Vagina (tissue), 2 donors: Measurements from ENCODE around the gene AGPAT4. TPM values are rescaled to one million over a fixed set of nuclear protein-coding genes. Genes with fewer than 3 reads are reported as not detected.

ENCODE experiments used
- DNase-seq, 2 donors: peaks; one replicate each; pipeline ENCODE4 v3.0.0-alpha.2; 2017; ENCODE audit errors: extremely low spot score in 2 of 2
- H3K27ac ChIP-seq: fragments of 200-600 bp; sonication (generic); one replicate; pipeline ENCODE4 v1.5.1; 2019
- H3K27me3 ChIP-seq: fragments of 200-600 bp; sonication (generic); one replicate; pipeline ENCODE4 v1.5.1; 2019
- H3K36me3 ChIP-seq, 2 donors: fragments of 200-600 bp; sonication (generic); one replicate each; pipeline ENCODE4 v1.5.1; 2017 to 2019
- H3K4me1 ChIP-seq: fragments of 200-600 bp; sonication (generic); one replicate; pipeline ENCODE4 v1.5.1; 2019
- H3K4me3 ChIP-seq, 2 donors: fragments of 200-600 bp; sonication (generic); 1 replicate in 1 of 2; 2 replicates in 1 of 2; pipeline ENCODE4 v1.5.1; 2016 to 2019
- H3K9me3 ChIP-seq: fragments of 200-600 bp; sonication (generic); one replicate; pipeline ENCODE4 v1.5.1; 2019
- POLR2A ChIP-seq, 2 donors: fragments of 450-650 bp; IDR thresholded peaks; one replicate each; pipeline ENCODE4 v1.6.1; 2017; ENCODE audit warnings: antibody characterized with exemption in 2 of 2, mild to moderate bottlenecking in 2 of 2, moderate library complexity in 2 of 2
- POLR2AphosphoS5 ChIP-seq, 2 donors: sonication (generic); formaldehyde crosslinking; IDR thresholded peaks; one replicate each; pipeline ENCODE4 v1.9.0; 2017; ENCODE audit warnings: antibody characterized with exemption in 2 of 2, mild to moderate bottlenecking in 2 of 2, low read depth in 1 of 2; ENCODE audit not compliant: insufficient read depth in 1 of 2
- intact Hi-C: fragments of 100-400 bp; cut with DNase I; formaldehyde crosslinking; loops from one replicate; pipeline ENCODE4 v1.15.1; 2023
- total RNA-seq: library from RNA; depleted of rRNA; stranded (reverse); fragments of >200 nt; gene quantifications from one replicate; pipeline ENCODE4 v1.2.3, GENCODE V29; 2016
- TF ChIP-seq, protein P1 (sequence below), 3 experiments: fragments of 450-650 bp in 2 of 3; fragments of 200-600 bp in 1 of 3; sonication (generic) in 1 of 3; IDR thresholded peaks; one replicate each; pipeline ENCODE4 v1.5.1; 2017 to 2019; ENCODE audit warnings: antibody characterized with exemption in 3 of 3, mild to moderate bottlenecking in 2 of 3, moderate library complexity in 2 of 3

Gene AGPAT4
- total RNA-seq, 1 donor from 2014 or later: 6.9 TPM

GRCh38 chr6:161130967-161131766, 142.7 kb downstream of the AGPAT4 start:
- TF ChIP-seq, protein P1, sequence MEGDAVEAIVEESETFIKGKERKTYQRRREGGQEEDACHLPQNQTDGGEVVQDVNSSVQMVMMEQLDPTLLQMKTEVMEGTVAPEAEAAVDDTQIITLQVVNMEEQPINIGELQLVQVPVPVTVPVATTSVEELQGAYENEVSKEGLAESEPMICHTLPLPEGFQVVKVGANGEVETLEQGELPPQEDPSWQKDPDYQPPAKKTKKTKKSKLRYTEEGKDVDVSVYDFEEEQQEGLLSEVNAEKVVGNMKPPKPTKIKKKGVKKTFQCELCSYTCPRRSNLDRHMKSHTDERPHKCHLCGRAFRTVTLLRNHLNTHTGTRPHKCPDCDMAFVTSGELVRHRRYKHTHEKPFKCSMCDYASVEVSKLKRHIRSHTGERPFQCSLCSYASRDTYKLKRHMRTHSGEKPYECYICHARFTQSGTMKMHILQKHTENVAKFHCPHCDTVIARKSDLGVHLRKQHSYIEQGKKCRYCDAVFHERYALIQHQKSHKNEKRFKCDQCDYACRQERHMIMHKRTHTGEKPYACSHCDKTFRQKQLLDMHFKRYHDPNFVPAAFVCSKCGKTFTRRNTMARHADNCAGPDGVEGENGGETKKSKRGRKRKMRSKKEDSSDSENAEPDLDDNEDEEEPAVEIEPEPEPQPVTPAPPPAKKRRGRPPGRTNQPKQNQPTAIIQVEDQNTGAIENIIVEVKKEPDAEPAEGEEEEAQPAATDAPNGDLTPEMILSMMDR (IDR thresholded peaks at IDR 0.05): no peak
- TF ChIP-seq POLR2A (IDR thresholded peaks at IDR 0.05) (no peak), POLR2AphosphoS5 (IDR thresholded peaks at IDR 0.05; ENCODE audit: insufficient read depth in 1 of 2, low read depth in 1 of 2) (no peak)
- Histone ChIP-seq H3K36me3 (peaks cover 0 to 17% of the 10 kb centered on the region in 2 donors), H3K27ac (no peak overlapping the region), H3K9me3 (no peaks in the 10 kb centered on the region), H3K27me3 (no peaks in the 10 kb centered on the region), H3K4me3 (no peak overlapping the region), H3K4me1 (no peaks in the 10 kb centered on the region)
- intact Hi-C loops: no loop called here
- DNase-seq: no peak

GRCh38 chr6:161130541-161130940, 143.3 kb downstream of the AGPAT4 start:
- H3K36me3 ChIP-seq: peaks cover 0 to 17% of the 10 kb centered on the region in 2 donors

GRCh38 chr6:161128680-161129196, 145.1 kb downstream of the AGPAT4 start:
- DNase-seq: no peak
- no peak overlapping the region for H3K27ac ChIP-seq
- no peak overlapping the region for H3K4me3 ChIP-seq
- TF ChIP-seq, protein P1 (IDR thresholded peaks at IDR 0.05): no peak
- TF ChIP-seq POLR2AphosphoS5 (IDR thresholded peaks at IDR 0.05; ENCODE audit: insufficient read depth in 1 of 2, low read depth in 1 of 2): no peak
- no peak for TF ChIP-seq POLR2A (IDR thresholded peaks at IDR 0.05)
- no peaks in the 10 kb centered on the region for H3K4me1 ChIP-seq
- intact Hi-C loops: no loop called here
- H3K9me3 ChIP-seq: no peaks in the 10 kb centered on the region
- H3K36me3 ChIP-seq: peaks cover 0 to 24% of the 10 kb centered on the region in 2 donors
- H3K27me3 ChIP-seq: no peaks in the 10 kb centered on the region

More at GRCh38 chr6:161130541-161130940, 143.3 kb downstream of the AGPAT4 start:
- no peaks in the 10 kb centered on the region for H3K9me3 ChIP-seq
- no peaks in the 10 kb centered on the region for H3K27me3 ChIP-seq
- no peak for DNase-seq
- intact Hi-C loops: no loop called here
- no peaks in the 10 kb centered on the region for H3K4me1 ChIP-seq
- TF ChIP-seq, protein P1 (IDR thresholded peaks at IDR 0.05): no peak
- TF ChIP-seq POLR2AphosphoS5 (IDR thresholded peaks at IDR 0.05; ENCODE audit: insufficient read depth in 1 of 2, low read depth in 1 of 2) (no peak), POLR2A (IDR thresholded peaks at IDR 0.05) (no peak)
- no peak overlapping the region for H3K4me3 ChIP-seq
- no peak overlapping the region for H3K27ac ChIP-seq

- DNase-seq: no peak
- Histone ChIP-seq H3K27ac (no peak overlapping the region), H3K4me1 (no peaks in the 10 kb centered on the region), H3K4me3 (no peak overlapping the region), H3K27me3 (no peaks in the 10 kb centered on the region), H3K36me3 (peaks cover 0 to 29% of the 10 kb centered on the region in 2 donors), H3K9me3 (no peaks in the 10 kb centered on the region)
- TF ChIP-seq, protein P1 (IDR thresholded peaks at IDR 0.05): no peak
- no peak for TF ChIP-seq POLR2AphosphoS5 (IDR thresholded peaks at IDR 0.05; ENCODE audit: insufficient read depth in 1 of 2, low read depth in 1 of 2)
- no peak for TF ChIP-seq POLR2A (IDR thresholded peaks at IDR 0.05)
- intact Hi-C loops: no loop called here
Observed at GRCh38 chr6:161128230-161128629, 145.6 kb downstream of the AGPAT4 start.
